GM18498 (cell line): Measurements from ENCODE around the gene GALNT3.

Source experiments
- ATAC-seq: cut with Tn5 transposase; IDR thresholded peaks from one replicate; pipeline ENCODE4 v1.9.1; 2021; ENCODE audit warnings: mild to moderate bottlenecking, moderate library complexity; ENCODE audit not compliant: unreplicated experiment

The GALNT3 gene

GRCh38 chr2:165796819-165797530 is 2.9 kb upstream of the GALNT3 start:
- ATAC-seq = no peak

GRCh38 chr2:165796129-165796528 is 2.1 kb upstream of the GALNT3 start:
- ATAC-seq = no peak

GRCh38 chr2:165795011-165795410 is 964 bp upstream of the GALNT3 start:
- peak; percentile 26 for ATAC-seq

GRCh38 chr2:165794536-165794928 is 485 bp upstream of the GALNT3 start:
- peak; percentile 98 for ATAC-seq

GRCh38 chr2:165793161-165793778 is 777 bp downstream of the GALNT3 start:
- no peak for ATAC-seq

- ATAC-seq = no peak
These were observed 2.0 kb downstream of the GALNT3 start for GRCh38 chr2:165792104-165792454.

GRCh38 chr2:165791421-165792103 is 2.5 kb downstream of the GALNT3 start:
- ATAC-seq = no peak

- ATAC-seq = no peak
These were observed 3.6 kb downstream of the GALNT3 start for GRCh38 chr2:165790466-165790865.

- ATAC-seq = no peak
These were observed 6.7 kb downstream of the GALNT3 start for GRCh38 chr2:165787334-165787733.

GRCh38 chr2:165779706-165780105 is 14.3 kb downstream of the GALNT3 start:
- ATAC-seq = no peak

- no peak for ATAC-seq
These were observed 15.2 kb downstream of the GALNT3 start for GRCh38 chr2:165778653-165779451.

- no peak for ATAC-seq
These were observed 15.9 kb downstream of the GALNT3 start for GRCh38 chr2:165778187-165778556.

- peak; percentile 68 for ATAC-seq
These were observed 16.4 kb downstream of the GALNT3 start for GRCh38 chr2:165777522-165778186.

- ATAC-seq = no peak
These were observed 17.3 kb downstream of the GALNT3 start for GRCh38 chr2:165776796-165777195.

GRCh38 chr2:165776013-165776412 is 18.0 kb downstream of the GALNT3 start:
- no peak for ATAC-seq

- ATAC-seq = no peak
These were observed 20.4 kb downstream of the GALNT3 start for GRCh38 chr2:165773684-165774083.

- ATAC-seq = no peak
These were observed 21.9 kb downstream of the GALNT3 start for GRCh38 chr2:165772183-165772582.

GRCh38 chr2:165766326-165766927 is 27.6 kb downstream of the GALNT3 start:
- ATAC-seq = no peak

GRCh38 chr2:165762723-165763122 is 31.3 kb downstream of the GALNT3 start:
- ATAC-seq = no peak

- no peak for ATAC-seq
These were observed 36.0 kb downstream of the GALNT3 start for GRCh38 chr2:165757906-165758675.
